ENCODE measurements around the gene AOC2.
"Not testable (repeated sequence)": the region's sequence is repeated elsewhere in the genome, so short reads cannot be mapped to it uniquely, and the experiment has no call there.

The AOC2 gene

DNA sequence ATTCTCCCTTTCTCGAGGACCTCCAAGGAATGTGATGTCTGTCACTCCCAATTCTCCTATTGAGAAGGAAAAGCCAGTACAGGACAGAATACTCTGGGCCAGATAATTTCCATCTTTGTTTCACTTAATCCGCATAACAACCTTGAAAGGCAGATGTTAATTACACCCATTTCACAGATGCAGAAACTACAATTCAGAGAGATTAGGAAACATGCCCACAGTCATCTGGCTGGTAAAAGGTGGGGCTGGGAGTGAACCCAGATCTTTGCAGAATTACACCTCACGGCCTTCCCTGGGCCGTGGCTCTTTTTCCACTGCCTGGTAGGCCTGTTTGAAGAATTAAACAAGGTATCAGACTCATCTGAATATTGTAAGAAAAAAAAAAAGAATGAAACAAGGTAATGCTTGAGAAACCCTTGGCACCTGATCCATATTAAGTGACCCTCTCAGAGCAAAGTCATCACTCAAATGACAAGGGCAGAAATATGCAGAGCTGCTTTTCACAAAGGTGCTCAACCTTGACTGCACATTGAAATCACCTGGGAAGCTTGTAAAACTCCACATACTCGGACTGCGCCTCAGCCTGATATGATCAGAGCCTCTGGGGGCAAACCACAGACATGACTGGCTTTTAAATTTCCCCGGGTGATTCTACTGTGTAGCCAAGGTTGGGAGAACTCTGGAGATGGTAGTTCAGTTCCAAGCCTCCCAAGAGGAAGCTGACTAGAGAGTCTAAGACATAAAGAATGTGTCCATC lies 39.6 kb downstream of the AOC2 start:
- no peak for DNase-seq

DNA sequence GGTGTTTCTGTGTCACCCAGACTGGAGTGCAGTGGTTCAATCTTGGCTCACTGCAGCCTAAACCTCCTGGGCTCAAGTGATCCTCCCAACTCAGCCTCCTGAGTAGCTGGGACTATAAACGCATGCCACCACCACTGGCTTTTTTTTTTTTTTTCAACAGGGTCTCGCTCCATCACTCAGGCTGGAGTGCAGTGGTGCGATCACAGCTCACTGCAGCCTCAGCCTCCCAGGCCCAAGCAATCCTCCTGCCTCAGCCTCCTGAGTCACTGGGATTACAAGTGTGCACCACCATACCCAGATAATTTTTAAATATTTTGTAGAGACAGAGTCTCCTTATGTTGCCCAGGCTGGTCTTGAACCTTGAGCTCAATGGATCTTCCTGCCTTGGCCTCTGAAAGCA lies 41.4 kb downstream of the AOC2 start:
- DNase-seq: not testable (repeated sequence)

DNA sequence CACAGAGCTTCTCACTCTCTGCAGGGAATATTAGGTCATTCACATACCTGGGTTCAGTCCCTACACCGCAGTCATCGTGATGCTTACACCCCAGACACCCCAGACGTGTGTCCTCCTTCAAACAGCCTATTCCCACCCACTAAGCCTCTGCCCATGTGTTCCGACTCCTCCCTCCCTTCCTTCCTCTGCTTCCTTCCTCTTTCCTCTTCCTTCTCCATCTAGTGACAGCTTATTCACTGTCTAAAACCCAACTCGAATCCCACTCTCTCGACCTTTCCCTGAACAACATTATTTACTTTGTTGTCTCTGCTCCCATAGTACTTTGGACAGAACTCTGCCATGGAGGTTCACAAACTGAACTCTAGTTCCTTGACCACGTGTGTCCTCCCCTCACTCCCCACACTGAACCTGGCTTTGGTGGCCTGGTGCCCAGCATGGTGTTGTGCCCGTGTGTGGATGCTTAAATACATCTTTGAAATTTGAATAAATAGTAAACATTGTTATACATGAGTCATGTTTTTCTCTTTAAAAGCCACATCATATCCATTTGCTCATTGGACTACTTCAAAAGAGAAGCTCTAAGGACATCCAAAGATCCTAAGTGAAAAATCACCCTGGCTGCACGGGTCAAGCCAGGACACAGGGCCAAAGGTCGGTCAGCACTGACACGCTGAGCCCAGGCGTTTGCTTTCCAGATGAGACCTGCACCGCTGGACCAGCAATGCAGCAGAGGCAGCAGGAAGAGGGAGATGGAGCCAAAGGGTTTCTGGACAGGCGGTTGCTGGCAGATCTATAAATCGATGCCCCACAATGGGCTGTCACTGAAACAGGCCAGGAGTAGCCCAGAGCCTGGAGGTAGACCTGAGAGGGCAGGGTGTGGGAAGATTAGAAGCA lies 42.1 kb downstream of the AOC2 start:
- DNase-seq: no peak

DNA sequence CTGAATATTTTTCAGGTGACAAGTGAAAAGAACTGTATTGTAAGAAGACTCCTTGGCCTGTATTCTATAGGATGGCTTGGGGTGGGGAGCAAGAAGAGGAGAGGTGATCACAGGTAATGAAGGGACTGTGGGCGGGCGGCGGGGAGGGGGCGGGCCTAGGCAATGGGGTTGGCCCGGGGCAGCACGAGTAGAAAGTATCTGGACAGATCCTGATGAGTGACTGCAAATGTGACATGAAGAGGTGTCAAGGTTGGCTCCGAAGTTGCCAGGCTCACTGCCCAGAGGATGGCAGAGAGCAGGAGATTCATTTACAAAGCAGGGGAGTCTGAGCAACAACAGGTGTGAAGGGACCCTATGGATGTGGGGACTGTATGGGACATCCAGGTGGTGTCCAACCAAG lies 45.4 kb downstream of the AOC2 start:
- no peak for DNase-seq

DNA sequence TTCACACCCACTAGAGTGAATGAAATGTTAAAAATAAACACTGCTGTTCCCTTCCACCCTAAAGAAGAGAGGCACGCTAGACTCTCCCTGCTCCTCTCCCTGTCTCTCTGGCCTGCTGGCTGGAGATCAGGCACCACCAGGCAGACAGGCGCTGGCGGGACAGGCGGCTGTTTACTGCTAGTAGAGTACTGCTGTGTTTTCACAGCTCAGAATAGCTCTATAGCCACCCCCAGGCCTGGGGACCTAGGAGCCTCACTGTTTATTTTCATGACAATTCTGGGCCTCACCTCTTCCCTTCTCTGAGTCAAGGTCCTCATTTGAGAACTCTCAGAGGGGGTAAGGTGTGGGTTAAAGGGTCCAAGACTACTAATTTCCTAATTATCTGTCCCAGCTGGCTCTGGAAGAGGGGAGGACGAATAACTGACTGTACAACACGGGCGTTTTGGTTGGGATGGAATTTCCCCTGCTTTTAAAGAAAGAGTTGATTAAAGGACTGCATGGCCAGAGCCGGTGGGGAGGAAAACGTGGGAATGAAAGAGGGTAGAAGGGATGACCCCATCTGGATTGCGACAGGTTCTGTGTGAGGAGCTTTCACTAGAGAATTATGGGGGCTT lies 47.3 kb downstream of the AOC2 start:
- DNase-seq: peak in 3 of 14 donors; percentile 1 to 17 (median 1)

DNA sequence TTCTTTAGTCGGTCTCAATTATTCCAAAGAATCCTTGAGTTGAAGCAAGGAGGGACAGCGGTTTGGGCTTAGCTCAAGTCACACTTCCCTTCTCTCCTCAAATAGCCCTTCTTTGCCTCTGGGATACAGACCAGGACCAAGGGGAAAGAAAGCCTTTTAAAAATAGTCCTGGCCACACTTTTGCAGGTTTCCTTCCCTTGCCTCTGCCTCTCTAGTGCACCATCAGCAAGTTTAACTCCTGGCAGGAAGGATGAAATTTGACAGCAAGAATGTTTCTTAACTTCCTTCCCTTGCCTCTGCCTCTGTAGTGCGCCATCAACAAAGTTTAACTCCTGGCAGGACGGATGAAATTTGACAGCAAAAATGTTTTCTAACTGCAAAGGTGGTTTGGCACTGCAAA lies 49.0 kb downstream of the AOC2 start:
- no peak for DNase-seq

DNA sequence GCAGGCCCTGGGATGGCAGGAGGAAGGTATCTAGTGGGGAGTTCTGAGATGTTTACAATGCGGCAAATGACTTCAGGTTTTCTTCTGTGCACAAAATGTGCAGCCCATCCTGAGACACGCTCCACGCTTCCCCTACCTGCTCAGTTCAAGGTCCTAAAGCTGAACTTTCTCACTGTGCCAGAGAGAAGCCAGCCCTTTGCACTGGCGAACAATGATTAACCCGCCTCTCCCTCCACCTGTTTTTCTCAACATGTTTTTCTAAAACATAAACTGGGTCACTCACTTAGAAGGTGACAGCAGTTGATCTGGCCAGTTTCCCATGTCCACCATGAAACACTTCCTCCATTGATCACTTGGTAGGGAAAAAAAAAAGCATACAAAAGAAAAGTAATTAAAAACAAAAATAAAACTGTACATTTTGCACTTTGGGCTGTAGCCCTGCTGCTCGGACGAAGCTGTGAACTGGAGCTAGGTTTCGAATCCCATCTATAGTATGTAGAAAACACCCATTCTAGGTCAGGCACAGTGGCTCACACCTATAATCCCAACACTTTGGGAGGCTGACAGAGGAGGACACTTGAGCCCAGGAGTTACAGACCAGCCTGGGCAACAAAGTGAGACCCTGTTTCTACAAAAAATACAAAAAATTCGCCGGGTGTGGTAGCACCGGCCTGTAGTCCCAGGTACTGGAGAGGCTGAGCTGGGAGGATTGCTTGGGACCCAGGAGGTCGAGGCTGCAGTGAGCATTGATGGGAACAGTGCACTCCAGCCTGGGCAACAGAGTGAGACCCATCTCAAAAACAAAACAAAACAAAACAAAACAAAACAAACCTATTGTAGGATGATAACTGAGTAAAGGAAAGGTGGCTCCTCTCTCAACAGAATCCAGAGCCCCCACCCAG lies 50.2 kb downstream of the AOC2 start:
- DNase-seq: no peak

DNA sequence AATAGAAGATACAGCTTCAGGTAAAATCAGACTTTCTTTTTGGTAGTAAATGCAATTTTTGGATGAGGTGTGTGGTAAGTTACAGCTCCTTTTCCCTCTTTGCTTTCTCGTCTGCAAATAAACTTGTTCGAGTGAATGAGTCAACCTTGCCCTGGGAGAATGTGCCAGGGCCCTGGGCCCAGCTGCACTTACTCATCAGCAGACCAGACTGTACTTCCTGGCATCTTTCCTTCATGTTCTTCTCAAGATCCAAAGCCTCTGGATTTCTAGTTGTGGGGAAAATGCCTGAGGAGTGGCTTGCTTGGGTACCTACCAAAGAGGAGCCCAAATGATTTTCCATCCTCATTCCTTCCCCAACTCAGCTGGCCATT lies 50.8 kb downstream of the AOC2 start:
- no peak for DNase-seq

DNA sequence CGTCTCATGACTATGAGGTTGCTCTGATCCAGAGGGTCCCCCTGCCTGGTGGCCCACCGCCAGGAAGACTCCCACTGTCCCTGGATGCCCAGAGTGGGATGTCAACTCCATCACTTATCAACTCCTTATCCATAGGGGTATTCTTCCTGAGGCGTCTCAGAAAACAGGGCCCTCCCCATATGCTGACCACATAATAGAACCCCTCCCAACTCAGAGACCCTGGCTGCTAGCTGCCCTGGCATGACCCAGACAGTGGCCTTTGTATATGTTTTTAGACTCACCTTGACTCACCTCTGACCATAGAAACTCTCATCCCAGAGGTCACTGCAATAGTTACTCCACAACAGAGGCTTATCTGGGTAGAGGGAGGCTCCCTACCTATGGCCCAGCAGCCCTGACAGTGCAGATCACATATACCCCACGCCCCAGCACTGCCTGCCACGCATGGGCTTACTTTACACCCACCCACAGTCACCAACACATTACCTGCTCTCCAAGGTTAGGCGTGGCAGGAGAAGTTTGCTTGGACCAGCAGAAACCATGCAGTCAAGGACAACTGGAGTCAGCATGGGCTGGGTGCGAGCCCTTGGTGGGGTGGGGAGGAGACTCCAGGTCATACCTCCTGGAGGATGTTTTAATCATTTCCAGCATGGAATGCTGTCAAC lies 53.9 kb downstream of the AOC2 start:
- DNase-seq: no peak

DNA sequence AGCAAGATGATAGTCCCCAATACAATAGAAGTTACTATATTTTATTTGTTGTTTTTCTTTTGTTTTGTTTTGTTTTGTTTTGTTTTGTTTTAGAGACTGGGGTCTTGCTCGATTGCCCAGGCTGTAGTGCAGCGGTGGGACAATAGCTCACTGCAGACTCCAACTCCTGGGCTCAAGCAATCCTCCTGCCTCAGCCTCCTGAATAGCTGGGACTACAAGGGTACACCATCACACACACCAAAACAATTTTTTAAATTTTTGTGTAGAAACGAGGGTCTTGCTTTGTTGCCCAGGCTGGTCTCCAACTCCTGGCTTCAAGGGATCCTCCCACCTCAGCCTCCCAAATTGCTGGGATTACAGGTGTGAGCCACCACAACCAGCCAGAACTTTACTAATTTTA lies 55.6 kb downstream of the AOC2 start:
- DNase-seq: not testable (repeated sequence)
